SK-N-SH treated with all-trans-retinoic acid at 6 μM for 48 hours (cell line): ENCODE results near the gene TMEM201.

ENCODE experiments used
- ATAC-seq: fragments of 200-7000 bp; cut with Tn5 transposase; 3 replicates; pipeline ENCODE4 v1.9.1; 2020; ENCODE audit warnings: mild to moderate bottlenecking, moderate library complexity
- ARNTL ChIP-seq: fragments of 450-650 bp; formaldehyde crosslinking; IDR thresholded peaks from 2 replicates; pipeline ENCODE4 v1.5.0; 2020; ENCODE audit warnings: low read depth, mild to moderate bottlenecking, moderate library complexity, borderline replicate concordance
- BACH2 ChIP-seq: fragments of 250-450 bp; sonication (Bioruptor Pico); IDR thresholded peaks from 2 replicates; pipeline ENCODE4 v1.9.0; 2021; ENCODE audit warnings: mild to moderate bottlenecking, borderline replicate concordance
- CREB5 ChIP-seq: fragments of 250-450 bp; sonication (Bioruptor Pico); IDR thresholded peaks from 2 replicates; pipeline ENCODE4 v1.5.1; 2020; ENCODE audit warnings: low read depth, mild to moderate bottlenecking, moderate library complexity
- CSDC2 ChIP-seq: fragments of 250-450 bp; sonication (Bioruptor Pico); IDR thresholded peaks from 2 replicates; pipeline ENCODE4 v1.5.0; 2020; ENCODE audit warnings: mild to moderate bottlenecking, moderate library complexity
- CSRNP3 ChIP-seq: fragments of 250-450 bp; sonication (Bioruptor Pico); IDR thresholded peaks from 2 replicates; pipeline ENCODE4 v1.5.1; 2021; ENCODE audit warnings: mild to moderate bottlenecking, moderate library complexity
- GLIS3 ChIP-seq: fragments of 250-450 bp; sonication (Bioruptor Pico); IDR thresholded peaks from 2 replicates; pipeline ENCODE4 v1.5.0; 2020; ENCODE audit warnings: mild to moderate bottlenecking, moderate library complexity
- ISL1 ChIP-seq: fragments of 250-450 bp; sonication (Bioruptor Pico); IDR thresholded peaks from 2 replicates; pipeline ENCODE4 v2.1.2; 2022; ENCODE audit warnings: mild to moderate bottlenecking, moderate library complexity
- OSR1 ChIP-seq: fragments of 250-450 bp; sonication (Bioruptor Pico); IDR thresholded peaks from 2 replicates; pipeline ENCODE4 v1.8.0; 2022; ENCODE audit warnings: moderate library complexity, mild to moderate bottlenecking, inconsistent platforms
- PATZ1 ChIP-seq: fragments of 250-450 bp; sonication (Bioruptor Pico); IDR thresholded peaks from 2 replicates; pipeline ENCODE4 v1.8.0; 2020; ENCODE audit warnings: mild to moderate bottlenecking, moderate library complexity, borderline replicate concordance
- POU6F1 ChIP-seq: fragments of 250-450 bp; sonication (Bioruptor Pico); IDR thresholded peaks from 2 replicates; pipeline ENCODE4 v1.8.0; 2021; ENCODE audit warnings: low read depth, mild to moderate bottlenecking, moderate library complexity, borderline replicate concordance
- PPARA ChIP-seq: fragments of 250-450 bp; sonication (Bioruptor Pico); IDR thresholded peaks from 2 replicates; pipeline ENCODE4 v1.5.0; 2020; ENCODE audit warnings: mild to moderate bottlenecking, borderline replicate concordance
- RARB ChIP-seq: fragments of 250-450 bp; sonication (Bioruptor Pico); IDR thresholded peaks from 2 replicates; pipeline ENCODE4 v1.8.0; 2021; ENCODE audit warnings: mild to moderate bottlenecking, moderate library complexity
- SNAI2 ChIP-seq: fragments of 250-450 bp; sonication (Bioruptor Pico); IDR thresholded peaks from 2 replicates; pipeline ENCODE4 v1.5.0; 2020; ENCODE audit warnings: mild to moderate bottlenecking, moderate library complexity
- TCF4 ChIP-seq: fragments of 250-450 bp; sonication (Bioruptor Pico); IDR thresholded peaks from 2 replicates; pipeline ENCODE4 v1.8.0; 2021; ENCODE audit warnings: mild to moderate bottlenecking, moderate library complexity, borderline replicate concordance
- TOX ChIP-seq: fragments of 250-450 bp; sonication (Bioruptor Pico); IDR thresholded peaks from 2 replicates; pipeline ENCODE4 v1.8.0; 2021; ENCODE audit warnings: mild to moderate bottlenecking, moderate library complexity, borderline replicate concordance
- TSHZ2 ChIP-seq: fragments of 250-450 bp; sonication (Bioruptor Pico); IDR thresholded peaks from 2 replicates; pipeline ENCODE4 v1.5.0; 2020; ENCODE audit warnings: mild to moderate bottlenecking, moderate library complexity
- ZC3H10 ChIP-seq: fragments of 250-450 bp; sonication (Bioruptor Pico); IDR thresholded peaks from 2 replicates; pipeline ENCODE4 v1.5.1; 2021; ENCODE audit warnings: mild to moderate bottlenecking, moderate library complexity
- ZFP3 ChIP-seq: fragments of 250-450 bp; sonication (Bioruptor Pico); IDR thresholded peaks from 2 replicates; pipeline ENCODE4 v1.5.0; 2020; ENCODE audit warnings: mild to moderate bottlenecking, moderate library complexity
- ZNF565 ChIP-seq: fragments of 450-650 bp; formaldehyde crosslinking; conservative IDR thresholded peaks from 2 replicates; pipeline ENCODE4 v1.5.0; 2020; ENCODE audit warnings: low read depth, mild to moderate bottlenecking, moderate library complexity
- ZNF8 ChIP-seq: fragments of 450-650 bp; formaldehyde crosslinking; IDR thresholded peaks from 2 replicates; pipeline ENCODE4 v1.5.0; 2020; ENCODE audit warnings: mild to moderate bottlenecking, moderate library complexity

The TMEM201 gene

GRCh38 chr1:9575486-9575885 lies 13.2 kb upstream of the TMEM201 start (continued):
- TF ChIP-seq CREB5 (CRISPR knock-in tag) (no peak), CSRNP3 (no peak), ARNTL (no peak), ISL1 (CRISPR knock-in tag) (no peak), RARB (CRISPR knock-in tag) (no peak)

GRCh38 chr1:9576903-9577302 lies 11.8 kb upstream of the TMEM201 start:
- TF ChIP-seq POU6F1 (CRISPR knock-in tag) (no peak), RARB (CRISPR knock-in tag) (no peak), ZFP3 (no peak), ZNF565 (CRISPR knock-in tag) (no peak), TCF4 (no peak), ISL1 (CRISPR knock-in tag) (no peak), ZC3H10 (CRISPR knock-in tag) (no peak)
- ATAC-seq: no peak

GRCh38 chr1:9577423-9577822 lies 11.3 kb upstream of the TMEM201 start:
- no peak for ATAC-seq
- no peak for TF ChIP-seq ZNF565 (CRISPR knock-in tag)
- no peak for TF ChIP-seq PATZ1 (CRISPR knock-in tag)
- no peak for TF ChIP-seq ZNF8 (CRISPR knock-in tag)
- TF ChIP-seq TOX (CRISPR knock-in tag): no peak
- TF ChIP-seq ARNTL: no peak
- no peak for TF ChIP-seq CSRNP3
- TF ChIP-seq SNAI2: no peak
- no peak for TF ChIP-seq POU6F1 (CRISPR knock-in tag)
- TF ChIP-seq BACH2 (CRISPR knock-in tag): no peak
- TF ChIP-seq GLIS3 (CRISPR knock-in tag): no peak
- no peak for TF ChIP-seq ZFP3
- no peak for TF ChIP-seq TCF4
- TF ChIP-seq ZC3H10 (CRISPR knock-in tag): no peak
- TF ChIP-seq TSHZ2 (CRISPR knock-in tag): no peak
- no peak for TF ChIP-seq OSR1 (CRISPR knock-in tag)
- no peak for TF ChIP-seq PPARA
- no peak for TF ChIP-seq CSDC2 (CRISPR knock-in tag)
- TF ChIP-seq RARB (CRISPR knock-in tag): no peak
- TF ChIP-seq CREB5 (CRISPR knock-in tag): no peak
